GM08714 (cell line): ENCODE data around the gene ERP44.
"Not testable (repeated sequence)": the region's sequence is repeated elsewhere in the genome, so short reads cannot be mapped to it uniquely, and the experiment has no call there.

Experiments
- H3K4me3 ChIP-seq: fragments of 200-500 bp; sonication (Bioruptor generic); 2 replicates; pipeline ENCODE4 v1.5.1; 2014; ENCODE audit warnings: mild to moderate bottlenecking, low read length, inconsistent platforms
- ZNF274 ChIP-seq: IDR thresholded peaks from 2 replicates; pipeline ENCODE4 v1.6.1; 2012; ENCODE audit warnings: mild to moderate bottlenecking, low read depth, low read length

ERP44 gene

GRCh38 chr9:100027543-100027942, 71.3 kb downstream of the ERP44 start:
- TF ChIP-seq ZNF274, result no peak

GRCh38 chr9:100021931-100022330, 76.9 kb downstream of the ERP44 start:
- no peak overlapping the region for H3K4me3 ChIP-seq
- TF ChIP-seq ZNF274, result no peak

More at GRCh38 chr9:100027543-100027942, 71.3 kb downstream of the ERP44 start:
- no peak overlapping the region for H3K4me3 ChIP-seq

GRCh38 chr9:100020121-100020795, 78.5 kb downstream of the ERP44 start:
- TF ChIP-seq ZNF274, result no peak
- no peak overlapping the region for H3K4me3 ChIP-seq

GRCh38 chr9:100019541-100019940, 79.3 kb downstream of the ERP44 start:
- no peak for TF ChIP-seq ZNF274
- H3K4me3 ChIP-seq, result no peak overlapping the region

GRCh38 chr9:100014846-100015245, 84.0 kb downstream of the ERP44 start:
- no peak overlapping the region for H3K4me3 ChIP-seq
- TF ChIP-seq ZNF274, result no peak

- TF ChIP-seq ZNF274, result no peak
- no peak overlapping the region for H3K4me3 ChIP-seq
Measured at GRCh38 chr9:100013573-100013972, 85.2 kb downstream of the ERP44 start.

- TF ChIP-seq ZNF274, result no peak
- H3K4me3 ChIP-seq, result no peak overlapping the region
Measured at GRCh38 chr9:100012279-100012678, 86.5 kb downstream of the ERP44 start.

- no peak overlapping the region for H3K4me3 ChIP-seq
- TF ChIP-seq ZNF274, result no peak
Measured at GRCh38 chr9:100011062-100011681, 87.6 kb downstream of the ERP44 start.

GRCh38 chr9:99999797-100000196, 99.0 kb downstream of the ERP44 start:
- H3K4me3 ChIP-seq, result no peak overlapping the region
- TF ChIP-seq ZNF274, result no peak

- no peak overlapping the region for H3K4me3 ChIP-seq
- no peak for TF ChIP-seq ZNF274
Measured at GRCh38 chr9:99998866-99999265, 99.9 kb downstream of the ERP44 start.

GRCh38 chr9:99998266-99998665, 100.5 kb downstream of the ERP44 start:
- no peak for TF ChIP-seq ZNF274

GRCh38 chr9:99990508-99990907, 108.3 kb downstream of the ERP44 start:
- H3K4me3 ChIP-seq, result not testable (repeated sequence)

More at GRCh38 chr9:99998266-99998665, 100.5 kb downstream of the ERP44 start:
- no peak overlapping the region for H3K4me3 ChIP-seq

GRCh38 chr9:99986642-99987041, 112.2 kb downstream of the ERP44 start:
- TF ChIP-seq ZNF274, result no peak
- no peak overlapping the region for H3K4me3 ChIP-seq

GRCh38 chr9:99980598-99980997, 118.2 kb downstream of the ERP44 start:
- no peak overlapping the region for H3K4me3 ChIP-seq
- no peak for TF ChIP-seq ZNF274

- TF ChIP-seq ZNF274, result no peak
- H3K4me3 ChIP-seq, result no peak overlapping the region
Measured at GRCh38 chr9:99978221-99978620, 120.6 kb downstream of the ERP44 start.
